Stimulated activated naive CD4-positive, alpha-beta T cell treated with Interleukin-2 at 50 U/mL for 16 hours (primary cell): ENCODE results near the gene AOPEP.
"Not testable (repeated sequence)": the region's sequence is repeated elsewhere in the genome, so short reads cannot be mapped to it uniquely, and the experiment has no call there.

Source experiments
- DNase-seq: peaks from one replicate; lab custom pipeline; 2025; lab: John Stamatoyannopoulos, UW

The AOPEP gene

DNA sequence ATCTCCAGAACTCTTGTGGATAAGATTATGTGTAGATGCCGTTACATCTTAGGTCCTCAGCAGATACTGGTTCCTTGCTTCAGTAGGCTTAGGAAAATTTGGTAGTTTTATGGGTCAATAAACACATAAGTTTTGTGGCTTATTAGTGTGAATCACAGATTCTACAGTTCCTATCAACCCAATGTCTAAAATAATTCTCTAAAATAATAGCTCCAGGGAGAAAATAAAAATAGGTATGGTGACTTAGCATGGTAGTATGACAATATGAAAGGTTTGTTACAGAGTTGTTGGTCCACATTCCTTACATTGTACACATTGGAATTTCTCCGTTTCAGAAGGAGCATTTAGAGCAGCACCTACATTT, 91.7 kb downstream of the AOPEP start:
- DNase-seq, result no peak

DNA sequence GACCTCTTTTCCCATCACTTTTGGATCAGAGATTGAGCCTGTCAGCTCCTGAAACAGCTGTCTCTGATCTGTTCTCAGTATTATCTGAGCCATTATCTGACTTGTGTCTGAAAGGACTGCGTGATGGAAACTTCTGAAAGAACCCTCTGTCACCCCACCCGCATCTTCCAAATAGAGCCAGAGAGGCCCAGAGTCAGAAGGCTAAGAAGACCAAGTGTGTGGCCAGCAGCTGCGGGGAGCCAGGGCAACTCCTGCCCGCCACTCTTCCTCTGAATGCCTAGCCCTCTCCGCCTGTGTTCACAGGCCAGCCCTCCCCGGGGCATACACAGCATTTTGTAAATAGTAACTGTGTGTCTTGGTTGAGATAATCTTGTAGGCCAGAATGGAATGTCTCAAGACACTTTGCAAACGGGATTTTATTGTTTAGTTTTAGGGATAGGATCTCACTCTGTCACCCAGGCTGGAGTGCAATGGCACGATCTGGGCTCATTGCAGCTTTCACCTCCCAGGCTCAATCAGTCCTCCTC, 92.7 kb downstream of the AOPEP start:
- no peak for DNase-seq

DNA sequence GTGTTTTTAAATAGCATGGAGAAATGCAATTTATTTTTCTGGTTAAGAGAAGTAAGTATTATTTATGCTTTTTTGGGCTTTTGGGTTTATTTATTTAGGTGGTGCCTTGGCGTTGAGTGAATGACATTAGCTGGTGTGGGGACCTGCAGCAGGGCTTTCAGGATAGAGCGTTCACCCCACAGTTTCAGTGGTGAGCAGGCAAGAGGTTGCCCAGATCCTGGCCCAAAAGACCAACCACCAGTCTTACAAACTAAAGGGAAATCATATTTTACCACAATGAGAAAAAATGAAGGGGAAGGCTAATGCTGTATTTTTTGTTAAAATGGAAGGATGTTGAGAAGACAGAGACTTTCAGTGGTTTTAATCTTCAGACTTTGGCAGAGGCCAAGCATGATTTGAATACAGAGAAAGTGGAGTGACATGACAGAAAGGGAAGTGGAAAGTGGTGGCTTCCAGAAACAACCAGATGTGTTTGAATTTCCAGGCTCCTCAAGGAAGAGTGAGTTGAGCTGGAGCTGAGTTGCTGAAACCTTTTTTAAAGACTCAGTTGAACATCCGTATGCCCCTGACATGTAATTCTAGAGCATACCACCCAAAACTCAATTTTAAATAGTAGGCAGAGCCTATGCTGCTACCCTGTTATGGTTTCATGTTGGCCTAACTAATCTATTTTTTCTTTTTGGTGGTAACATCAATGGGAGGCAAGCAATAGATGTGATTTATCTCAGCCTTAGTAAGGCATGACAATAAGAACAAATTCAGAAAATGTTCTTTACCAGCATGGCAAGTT, 94.8 kb downstream of the AOPEP start:
- no peak for DNase-seq

DNA sequence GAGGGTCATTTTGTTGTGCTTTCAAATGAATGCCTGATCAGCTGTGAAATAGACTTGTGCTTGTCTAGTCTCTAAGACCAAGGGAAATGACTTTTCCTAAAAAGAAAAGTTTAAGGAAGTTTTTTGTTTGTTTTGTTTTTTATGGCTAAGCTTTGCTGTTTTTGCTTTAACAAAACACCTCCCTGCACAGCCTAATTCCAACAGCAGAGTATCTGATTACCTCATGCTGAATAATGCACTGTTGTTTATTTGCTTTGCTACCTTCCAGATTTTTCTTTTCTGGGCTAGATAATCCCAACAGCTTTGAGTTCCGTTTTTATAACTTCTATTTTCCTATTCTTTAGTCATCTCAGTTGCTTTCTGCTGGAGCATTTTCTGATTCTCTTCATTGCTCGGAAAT, 95.8 kb downstream of the AOPEP start:
- no peak for DNase-seq

DNA sequence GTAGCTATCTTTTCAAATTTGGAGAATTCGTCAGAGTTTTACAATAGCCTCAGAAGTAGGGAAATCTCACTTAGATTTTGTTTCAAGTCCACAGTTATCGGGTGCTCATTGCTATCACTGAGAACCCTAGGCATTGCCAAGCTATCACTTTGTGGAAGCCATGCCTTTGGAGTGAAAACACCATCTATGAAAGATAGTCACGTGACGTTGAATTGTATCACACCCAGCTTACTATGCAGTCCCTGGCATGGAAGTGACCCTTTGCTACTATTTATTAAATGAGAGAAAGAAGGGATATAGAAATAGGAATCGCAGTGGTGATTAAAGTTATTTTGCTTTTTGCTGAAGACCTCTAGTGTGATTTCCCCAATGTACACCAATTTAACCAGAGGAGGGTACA, 97.2 kb downstream of the AOPEP start:
- no peak for DNase-seq

DNA sequence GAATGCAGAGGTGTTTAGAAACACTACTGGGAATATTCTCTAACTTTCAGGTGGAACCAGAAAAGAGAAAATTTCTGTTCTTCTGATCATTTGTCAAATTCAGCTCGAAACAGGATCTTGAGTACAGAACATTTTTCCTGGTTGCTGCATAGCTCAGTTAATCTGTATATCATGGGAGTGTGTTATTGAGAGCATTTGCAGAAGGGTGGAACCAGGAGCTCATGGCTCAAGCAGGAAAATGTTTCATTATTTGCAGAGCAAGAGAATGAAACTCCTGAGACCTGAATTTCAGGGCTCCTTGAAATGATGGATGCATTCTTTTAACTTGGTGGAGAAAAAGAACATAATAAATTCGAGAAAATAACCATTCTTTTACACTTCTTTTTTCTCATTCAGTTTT, 97.9 kb downstream of the AOPEP start:
- no peak for DNase-seq

DNA sequence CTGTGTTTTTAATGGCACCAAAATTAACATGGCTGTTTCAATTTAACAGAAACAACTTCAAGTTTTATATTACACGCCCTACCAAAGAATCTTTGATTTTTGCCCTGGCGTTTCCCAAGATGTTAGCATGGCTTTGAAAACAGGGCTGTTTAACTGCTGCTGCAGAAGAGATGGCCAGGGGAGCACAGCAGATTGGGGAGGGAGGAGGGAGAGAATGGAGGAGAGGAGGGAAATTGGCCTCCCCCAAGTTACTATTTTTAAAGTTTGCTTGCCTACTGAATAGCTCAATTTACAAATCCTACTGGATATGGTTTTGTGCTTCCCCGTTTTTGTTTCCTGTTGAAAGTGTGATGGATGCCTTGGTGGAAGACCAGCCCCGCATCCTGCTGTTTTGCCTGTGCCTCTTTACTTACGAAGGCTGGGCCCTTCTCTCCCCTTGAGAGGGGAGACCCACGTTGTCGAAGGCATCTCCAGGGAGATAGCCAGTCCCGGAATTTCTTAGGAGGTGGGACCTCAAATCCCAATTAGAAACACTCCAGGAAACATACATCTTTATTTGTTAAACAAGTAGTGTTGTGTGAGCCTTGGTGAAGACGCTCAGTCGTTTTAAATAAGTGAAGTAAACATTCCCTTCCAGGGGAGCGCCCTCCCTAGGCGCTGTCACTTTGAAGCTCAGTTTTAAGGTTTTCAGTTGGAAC, 98.6 kb downstream of the AOPEP start:
- DNase-seq, result no peak

DNA sequence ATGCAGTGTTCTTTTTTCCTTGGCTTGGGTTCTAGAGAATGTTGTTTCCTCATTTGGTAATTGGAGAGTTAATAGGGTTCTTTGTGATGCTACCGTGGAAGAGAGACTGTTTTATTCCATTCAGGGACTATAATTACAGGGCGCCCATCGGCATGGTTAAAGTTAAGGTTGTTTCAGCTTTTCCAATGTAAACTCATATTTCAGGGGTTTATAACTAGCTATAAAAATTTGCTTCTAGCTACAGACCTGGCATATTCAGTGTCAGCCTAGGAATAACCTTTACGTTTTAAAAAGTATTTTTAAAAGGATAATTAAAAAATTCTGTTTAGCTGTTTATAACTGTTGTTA, 99.1 kb downstream of the AOPEP start:
- no peak for DNase-seq

DNA sequence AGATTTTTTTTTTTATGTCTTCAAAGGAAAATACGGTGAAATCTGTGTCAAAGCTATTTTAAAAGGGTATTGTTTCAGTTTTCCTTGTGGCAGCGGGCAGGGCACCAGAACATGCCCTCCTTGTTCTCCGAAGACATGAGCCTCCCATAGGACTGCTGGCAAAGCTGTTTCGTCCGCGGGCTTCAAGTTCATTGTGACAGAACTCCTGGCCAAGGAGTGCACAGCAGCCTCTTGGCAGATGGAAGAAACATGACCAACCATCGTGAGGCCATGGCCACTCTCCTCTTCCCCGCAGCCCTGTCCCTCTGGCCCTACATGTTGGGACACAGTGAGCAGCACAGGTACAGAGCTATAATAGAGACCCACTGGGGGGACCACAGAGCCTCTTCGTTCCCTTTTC, 99.5 kb downstream of the AOPEP start:
- DNase-seq, result no peak

DNA sequence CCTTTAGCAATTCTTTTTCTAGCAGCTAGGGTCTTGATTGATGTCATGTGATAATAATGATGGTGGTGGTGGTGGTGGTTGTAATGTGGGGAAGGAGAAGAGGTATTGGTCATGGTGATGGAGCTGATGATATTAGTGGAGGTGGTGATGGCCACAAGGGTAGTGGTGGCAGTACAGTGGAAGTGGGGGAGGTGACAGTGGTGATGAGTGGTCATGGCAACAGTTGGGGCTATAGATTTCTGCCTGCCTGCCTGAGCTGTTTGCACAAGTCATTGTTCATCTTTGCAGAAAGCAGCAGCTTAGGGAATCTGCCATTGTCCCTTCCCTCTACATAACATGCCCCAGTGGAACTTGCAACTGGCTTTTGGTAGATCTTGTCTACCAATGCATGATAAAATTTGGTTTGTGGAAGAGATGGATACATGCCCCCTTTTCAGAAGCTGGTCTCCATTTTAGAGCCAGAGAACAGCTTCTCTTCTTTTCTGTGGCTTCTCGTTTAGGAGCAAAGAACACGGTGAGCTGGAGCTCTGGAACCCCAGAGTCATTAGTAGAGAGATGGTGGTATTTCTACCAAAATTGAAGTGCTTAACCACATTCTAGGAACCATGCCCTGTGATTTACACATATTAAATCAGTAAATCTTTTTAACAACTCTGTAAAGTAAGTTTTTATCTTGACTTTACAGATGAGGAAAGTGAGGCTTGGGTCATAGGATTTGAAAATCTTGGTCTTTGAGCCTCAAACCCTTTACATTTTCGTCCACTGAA, 100.3 kb downstream of the AOPEP start:
- no peak for DNase-seq

DNA sequence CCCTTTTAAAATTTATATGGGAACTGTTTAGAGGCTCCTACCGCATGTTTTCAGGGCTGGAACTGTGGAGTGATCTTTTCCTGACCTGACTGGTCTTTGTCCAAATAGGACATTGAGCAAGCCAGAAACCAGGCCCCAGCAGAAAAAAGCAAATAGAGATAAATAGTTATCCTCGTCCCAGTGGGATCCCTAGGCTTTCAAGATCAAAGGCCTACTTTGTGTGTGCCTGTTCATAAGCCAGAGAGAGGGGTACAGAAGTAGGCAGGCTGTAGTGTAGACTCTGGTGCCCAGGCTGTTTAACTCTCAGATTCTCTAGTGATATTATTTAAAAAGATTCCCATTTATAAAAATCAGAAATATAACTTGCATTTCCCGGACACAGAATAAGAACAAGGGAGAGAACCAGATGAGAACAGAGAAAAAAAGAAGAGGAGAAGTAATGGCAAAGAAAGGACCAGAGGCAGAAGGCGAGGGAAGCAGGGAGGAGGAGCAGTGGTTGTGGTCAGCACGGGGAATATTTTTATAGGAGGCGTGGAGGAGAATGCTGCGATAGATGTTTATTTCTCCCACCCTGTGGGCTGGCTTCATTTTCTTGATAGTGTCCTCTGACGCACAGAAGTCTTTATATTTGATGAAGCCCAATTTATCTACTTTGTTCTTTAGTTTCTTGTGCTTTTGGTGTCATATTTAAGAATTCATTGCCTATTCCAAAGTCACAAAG, 101.2 kb downstream of the AOPEP start:
- no peak for DNase-seq

DNA sequence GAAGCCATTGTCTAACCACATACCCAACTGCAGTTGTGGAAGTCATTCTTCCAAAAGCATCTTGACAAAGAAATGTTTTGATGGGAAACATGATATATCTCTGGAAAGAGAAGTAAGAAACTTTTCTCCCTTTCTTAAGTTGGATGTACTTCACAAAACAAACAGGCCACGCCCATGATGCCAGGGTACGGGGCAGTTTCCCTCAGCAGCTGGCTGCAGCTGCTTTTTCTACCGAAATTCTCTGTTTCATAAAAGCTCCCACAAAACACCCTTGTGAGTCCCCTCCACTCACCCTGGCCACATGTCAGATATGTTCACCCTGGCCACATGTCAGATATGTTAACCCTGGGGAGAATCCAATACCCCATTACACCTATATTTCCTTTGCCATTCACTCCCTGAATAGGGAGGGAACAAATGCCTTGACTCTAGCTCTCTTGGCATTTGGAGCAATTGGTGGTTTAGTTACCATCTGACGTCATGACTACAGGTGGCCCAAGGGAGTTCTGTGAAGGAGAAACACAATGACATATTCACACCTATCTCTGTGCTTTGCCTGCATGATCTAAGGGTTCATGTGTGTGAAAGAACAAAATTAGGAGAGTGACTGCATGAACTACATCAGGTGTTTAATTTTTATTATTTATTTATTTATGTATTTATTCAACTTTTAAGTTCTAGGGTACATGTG, 103.0 kb downstream of the AOPEP start:
- DNase-seq, result no peak

DNA sequence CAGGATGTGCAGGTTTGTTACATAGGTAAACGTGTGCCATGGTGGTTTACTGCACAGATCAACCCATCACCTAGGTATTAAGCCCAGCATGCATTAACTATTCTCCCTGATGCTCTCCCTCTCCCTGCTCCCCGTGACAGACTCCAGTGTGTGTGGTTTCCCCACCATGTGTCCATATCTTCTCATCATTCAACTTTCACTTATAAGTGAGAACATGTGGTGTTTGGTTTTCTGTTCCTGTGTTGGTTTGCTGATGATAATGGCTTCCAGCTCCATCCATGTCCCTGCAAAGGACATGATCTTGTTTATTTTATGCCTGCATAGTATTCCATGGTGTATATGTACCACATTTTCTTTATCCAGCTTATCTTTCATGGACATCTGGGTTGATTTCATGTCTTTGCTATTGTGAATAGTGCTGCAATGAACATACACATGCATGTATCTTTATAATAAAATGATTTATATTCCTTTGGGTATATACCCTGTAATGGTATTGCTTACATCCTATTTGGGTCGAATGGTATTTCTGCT, 103.6 kb downstream of the AOPEP start:
- DNase-seq, result not testable (repeated sequence)

DNA sequence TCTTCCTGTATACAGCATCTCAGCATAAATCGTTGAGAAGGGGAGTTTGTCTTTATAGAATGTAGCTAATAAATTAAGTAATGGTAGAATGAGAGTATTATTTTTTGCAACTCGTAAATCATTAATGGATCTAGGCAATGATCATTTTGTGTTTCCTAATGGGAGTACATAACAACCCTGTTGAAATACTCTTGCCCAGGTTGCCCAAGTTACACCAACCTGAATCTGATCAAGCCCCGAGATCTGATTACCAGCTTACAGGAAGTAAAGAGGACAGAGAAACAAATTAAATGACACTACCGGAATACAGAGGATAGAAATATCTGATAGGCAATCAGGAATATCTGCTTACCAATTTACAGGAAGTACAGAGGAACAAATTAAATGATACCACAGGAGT, 107.3 kb downstream of the AOPEP start:
- no peak for DNase-seq

DNA sequence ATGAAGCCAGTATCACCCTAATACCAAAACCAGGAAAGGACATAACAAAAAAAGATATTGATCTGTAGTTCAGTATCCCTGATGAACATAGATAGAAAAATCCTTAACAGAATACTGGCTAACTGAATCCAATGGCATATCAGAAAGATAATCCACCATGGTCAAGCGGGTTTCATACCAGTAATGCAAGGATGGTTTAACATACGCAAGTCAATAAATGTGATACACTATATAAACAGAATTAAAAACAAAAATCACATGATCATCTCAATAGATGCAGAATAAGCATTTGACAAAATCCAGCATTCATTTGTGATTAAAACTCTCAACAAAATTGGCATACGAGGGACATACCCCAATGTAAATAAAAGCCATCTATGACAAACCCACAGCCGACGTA, 110.9 kb downstream of the AOPEP start:
- DNase-seq, result no peak

DNA sequence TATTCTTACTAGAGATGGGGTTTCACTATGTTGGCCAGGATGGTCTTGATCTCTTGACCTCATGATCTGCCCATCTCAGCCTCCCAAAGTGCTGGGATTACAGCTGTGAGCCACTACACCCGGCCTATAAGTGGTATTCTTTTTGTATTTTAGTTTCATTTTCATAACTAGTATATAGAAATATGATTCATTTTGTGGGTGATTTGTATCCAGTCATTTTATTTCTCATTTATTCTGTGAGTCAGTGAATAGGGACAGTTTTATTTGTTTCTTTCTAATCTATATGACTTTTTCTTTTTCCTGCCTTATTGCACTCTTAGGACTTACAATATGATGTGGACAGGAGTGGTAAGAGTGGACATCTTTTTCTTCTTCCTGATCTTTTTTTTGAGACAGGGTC, 112.9 kb downstream of the AOPEP start:
- no peak for DNase-seq

DNA sequence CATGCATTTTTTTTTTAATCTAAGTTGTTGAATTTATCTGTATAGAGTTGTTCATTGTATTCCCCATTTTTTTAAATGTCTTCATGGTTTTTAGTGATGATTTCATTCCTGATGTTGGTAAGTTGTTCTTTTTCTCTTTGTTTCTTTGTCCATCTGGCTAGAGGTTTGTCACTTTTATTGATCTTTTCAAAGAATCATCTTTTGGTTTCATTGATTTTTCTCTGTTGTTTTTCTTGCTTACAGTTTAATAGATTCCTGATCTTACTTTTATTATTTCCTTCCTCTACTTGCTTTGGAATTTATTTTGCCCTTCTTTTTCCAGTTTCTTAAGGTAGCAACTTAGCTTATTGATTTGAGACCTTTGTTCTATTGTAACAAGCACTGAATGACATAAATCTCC, 114.2 kb downstream of the AOPEP start:
- no peak for DNase-seq

DNA sequence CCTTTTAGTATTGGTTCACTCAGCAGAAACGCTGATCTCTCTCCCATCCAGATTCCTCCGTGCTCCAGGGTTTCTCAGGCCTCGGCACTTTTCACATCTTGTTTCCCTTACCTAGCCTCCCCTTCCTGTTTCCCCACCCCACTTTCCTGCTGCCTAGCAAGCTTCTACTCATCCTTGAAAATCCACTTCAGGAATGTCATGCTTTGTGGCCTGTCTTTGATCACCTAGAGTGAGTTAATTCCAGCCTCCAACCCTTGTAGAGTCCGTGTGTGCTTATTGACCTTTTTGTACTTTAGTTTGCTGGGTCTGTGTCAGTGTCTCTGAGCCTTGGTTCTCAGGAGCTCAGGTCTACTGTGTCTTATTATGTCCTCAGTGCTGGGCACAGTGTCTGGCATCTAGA, 116.6 kb downstream of the AOPEP start:
- no peak for DNase-seq

DNA sequence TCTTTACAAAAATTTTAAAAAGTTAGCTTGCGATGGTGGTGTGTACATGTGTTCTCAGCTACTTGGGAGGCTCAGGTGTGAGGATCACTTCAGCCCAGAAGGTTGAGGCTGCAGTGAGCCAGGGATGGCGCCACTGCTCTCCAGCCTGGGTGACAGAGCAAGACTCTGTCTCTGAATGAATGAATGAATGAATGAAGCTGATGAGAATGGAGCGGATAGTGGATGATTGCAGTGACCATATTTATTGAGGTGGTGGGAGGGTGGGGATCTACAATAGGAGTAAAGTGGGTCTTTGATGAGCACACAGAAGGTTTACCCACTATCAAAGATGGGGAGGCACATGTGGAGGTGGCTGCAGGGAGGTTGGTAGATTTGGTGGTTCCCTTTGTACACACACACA, 120.2 kb downstream of the AOPEP start:
- no peak for DNase-seq

DNA sequence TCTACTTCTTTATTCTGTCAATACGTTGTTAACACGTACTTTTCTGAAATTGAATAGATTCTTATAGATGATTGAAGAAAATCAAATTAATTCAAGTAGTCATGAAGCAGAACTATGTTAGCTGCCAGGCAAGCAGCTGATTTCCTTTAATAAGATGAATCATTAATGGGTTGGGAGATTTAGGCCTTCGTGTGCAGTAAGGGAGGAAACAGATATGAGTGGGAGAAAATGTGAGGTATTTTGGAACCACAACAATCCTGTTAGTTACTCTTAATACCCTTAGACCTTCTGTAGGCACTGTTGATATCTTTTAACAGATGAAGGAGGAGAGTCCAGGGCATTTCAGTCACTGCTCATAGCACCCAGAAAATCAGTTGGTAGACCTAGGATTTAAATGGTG, 121.0 kb downstream of the AOPEP start:
- no peak for DNase-seq

DNA sequence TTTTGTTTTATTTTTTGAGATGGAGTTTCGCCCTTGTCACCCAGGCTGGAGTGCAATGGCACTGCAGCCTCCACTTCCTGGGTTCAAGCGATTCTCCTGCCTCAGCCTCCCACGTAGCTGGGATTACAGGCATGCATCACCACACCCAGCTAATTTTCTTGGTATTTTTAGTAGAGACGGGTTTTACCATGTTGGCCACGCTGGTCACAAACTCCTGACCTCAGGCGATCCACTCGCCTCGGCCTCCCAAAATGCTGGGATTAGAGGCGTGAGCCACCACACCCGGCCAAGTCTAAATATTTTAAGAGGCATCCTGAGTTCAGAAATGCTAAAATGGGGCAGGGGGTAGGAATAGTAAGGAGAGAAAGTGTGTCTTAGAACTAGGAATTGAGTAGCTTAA, 122.3 kb downstream of the AOPEP start:
- DNase-seq, result not testable (repeated sequence)
